ENCODE results near the gene TST.
A peak's percentile ranks its signal among the peaks of the same experiment; 100 is the strongest.

The TST gene

GRCh38 chr22:37053310-37054055, 34.2 kb upstream of the TST start:
- DNase-seq = no peak

- DNase-seq = no peak
Observed at GRCh38 chr22:37052386-37053309, 33.4 kb upstream of the TST start.

- DNase-seq = peak; percentile 78
Observed at GRCh38 chr22:37051391-37052385, 32.4 kb upstream of the TST start, which contains the start of gene KCTD17. TSS of gene KCTD17 (plus strand) at chr22:37051742. CDS start at chr22:37051761, 19 bp downstream.

GRCh38 chr22:37050913-37051312, 31.7 kb upstream of the TST start:
- DNase-seq = no peak

- no peak for DNase-seq
Observed at GRCh38 chr22:37049224-37049623, 30.0 kb upstream of the TST start.

- DNase-seq = no peak
Observed at GRCh38 chr22:37048133-37048532, 28.9 kb upstream of the TST start.

- DNase-seq = no peak
Observed at GRCh38 chr22:37047006-37047405, 27.8 kb upstream of the TST start.

GRCh38 chr22:37046589-37046988, 27.3 kb upstream of the TST start:
- no peak for DNase-seq

GRCh38 chr22:37045958-37046357, 26.7 kb upstream of the TST start:
- peak; percentile 29 for DNase-seq

- DNase-seq = peak; percentile 77
Observed at GRCh38 chr22:37044634-37045625, 25.7 kb upstream of the TST start.

GRCh38 chr22:37043828-37044538, 24.7 kb upstream of the TST start:
- DNase-seq = peak; percentile 68

GRCh38 chr22:37043209-37043827, 24.1 kb upstream of the TST start:
- DNase-seq = no peak

- no peak for DNase-seq
Observed at GRCh38 chr22:37039466-37039865, 20.2 kb upstream of the TST start.

GRCh38 chr22:37037669-37038068, 18.4 kb upstream of the TST start:
- DNase-seq = no peak

GRCh38 chr22:37036655-37037377, 17.6 kb upstream of the TST start:
- no peak for DNase-seq

GRCh38 chr22:37033605-37034430, 14.6 kb upstream of the TST start:
- no peak for DNase-seq

- no peak for DNase-seq
Observed at GRCh38 chr22:37032535-37033460, 13.6 kb upstream of the TST start.

Measured in suppressor macrophage treated with lipopolysaccharide for 4 hours (primary cell).